ENCODE data around the gene CHMP5. TPM values are rescaled to one million over a fixed set of nuclear protein-coding genes. Genes with fewer than 3 reads are reported as not detected.

The CHMP5 gene
- total and polyA plus RNA-seq, 2 donors (not counting 1 experiment from before 2014, with no cell fraction given) = 108 to 124 TPM

- Histone ChIP-seq H3K27ac (ENCODE audit: insufficient read depth, low read length) (no peak overlapping the region), H3K27me3 (ENCODE audit: control insufficient read depth, insufficient read depth, low read length) (peaks cover 3% of the 10 kb centered on the region), H3K9me3 (ENCODE audit: control insufficient read depth, insufficient read depth, low read depth, low read length) (no peaks in the 10 kb centered on the region), H3K36me3 (ENCODE audit: control insufficient read depth, insufficient read depth, low read length) (no peaks in the 10 kb centered on the region), H3K4me3 (replicated peaks in 1 of 4; ENCODE audit: control extremely low read depth in 1 of 4, insufficient read depth in 1 of 4, low read depth in 3 of 4, low read length in 4 of 4) (no peak overlapping the region), H3K79me2 (ENCODE audit: control insufficient read depth, insufficient read depth, low read length) (no peaks in the 10 kb centered on the region), H3K4me1 (ENCODE audit: control insufficient read depth, extremely low read depth, insufficient read depth, low read length) (no peaks in the 10 kb centered on the region), H3K9ac (ENCODE audit: insufficient read depth, low read length) (no peak overlapping the region), H4K20me1 (ENCODE audit: control insufficient read depth, extremely low read depth, insufficient read depth, low read length) (no peaks in the 10 kb centered on the region), H3K4me2 (ENCODE audit: extremely low read depth, insufficient read depth, low read length) (no peak overlapping the region), H2AFZ (ENCODE audit: low read length) (no peak overlapping the region)
- no peak for DNase-seq (ENCODE audit: low read depth in 2 of 2)
- TF ChIP-seq CTCF (conservative IDR thresholded peaks at IDR 0.05 in 1 of 2, IDR thresholded peaks at IDR 0.05 in 1 of 2; ENCODE audit: low read depth in 1 of 2, low read length in 2 of 2) (no peak), EZH2 (IDR thresholded peaks at IDR 0.05; ENCODE audit: low read length, missing control alignments) (no peak)
Observed at GRCh38 chr9:33227008-33227398, 37.8 kb upstream of the CHMP5 start.

GRCh38 chr9:33227741-33228140 lies 37.1 kb upstream of the CHMP5 start:
- H2AFZ ChIP-seq (ENCODE audit: low read length) = no peak overlapping the region
- H3K4me1 ChIP-seq (ENCODE audit: control insufficient read depth, extremely low read depth, insufficient read depth, low read length) = no peaks in the 10 kb centered on the region
- no peak overlapping the region for H3K4me3 ChIP-seq (replicated peaks in 1 of 4; ENCODE audit: control extremely low read depth in 1 of 4, insufficient read depth in 1 of 4, low read depth in 3 of 4, low read length in 4 of 4)
- TF ChIP-seq EZH2 (IDR thresholded peaks at IDR 0.05; ENCODE audit: low read length, missing control alignments) = no peak
- no peak for TF ChIP-seq CTCF (conservative IDR thresholded peaks at IDR 0.05 in 1 of 2, IDR thresholded peaks at IDR 0.05 in 1 of 2; ENCODE audit: low read depth in 1 of 2, low read length in 2 of 2)
- no peaks in the 10 kb centered on the region for H3K36me3 ChIP-seq (ENCODE audit: control insufficient read depth, insufficient read depth, low read length)
- H3K4me2 ChIP-seq (ENCODE audit: extremely low read depth, insufficient read depth, low read length) = no peak overlapping the region
- DNase-seq (ENCODE audit: low read depth in 2 of 2) = no peak
- no peaks in the 10 kb centered on the region for H3K9me3 ChIP-seq (ENCODE audit: control insufficient read depth, insufficient read depth, low read depth, low read length)
- H4K20me1 ChIP-seq (ENCODE audit: control insufficient read depth, extremely low read depth, insufficient read depth, low read length) = no peaks in the 10 kb centered on the region
- no peaks in the 10 kb centered on the region for H3K79me2 ChIP-seq (ENCODE audit: control insufficient read depth, insufficient read depth, low read length)
- no peak overlapping the region for H3K27ac ChIP-seq (ENCODE audit: insufficient read depth, low read length)
- no peak overlapping the region for H3K9ac ChIP-seq (ENCODE audit: insufficient read depth, low read length)
- peaks cover 3% of the 10 kb centered on the region for H3K27me3 ChIP-seq (ENCODE audit: control insufficient read depth, insufficient read depth, low read length)

GRCh38 chr9:33228606-33229005 lies 36.2 kb upstream of the CHMP5 start:
- no peak for TF ChIP-seq CTCF (conservative IDR thresholded peaks at IDR 0.05 in 1 of 2, IDR thresholded peaks at IDR 0.05 in 1 of 2; ENCODE audit: low read depth in 1 of 2, low read length in 2 of 2)
- no peak for TF ChIP-seq EZH2 (IDR thresholded peaks at IDR 0.05; ENCODE audit: low read length, missing control alignments)
- H3K27ac ChIP-seq (ENCODE audit: insufficient read depth, low read length) = no peak overlapping the region

More at GRCh38 chr9:33228606-33229005, 36.2 kb upstream of the CHMP5 start:
- H3K9me3 ChIP-seq (ENCODE audit: control insufficient read depth, insufficient read depth, low read depth, low read length) = no peaks in the 10 kb centered on the region
- no peak overlapping the region for H3K4me2 ChIP-seq (ENCODE audit: extremely low read depth, insufficient read depth, low read length)
- no peaks in the 10 kb centered on the region for H3K36me3 ChIP-seq (ENCODE audit: control insufficient read depth, insufficient read depth, low read length)
- H2AFZ ChIP-seq (ENCODE audit: low read length) = no peak overlapping the region
- no peaks in the 10 kb centered on the region for H4K20me1 ChIP-seq (ENCODE audit: control insufficient read depth, extremely low read depth, insufficient read depth, low read length)
- H3K79me2 ChIP-seq (ENCODE audit: control insufficient read depth, insufficient read depth, low read length) = no peaks in the 10 kb centered on the region
- no peak overlapping the region for H3K4me3 ChIP-seq (replicated peaks in 1 of 4; ENCODE audit: control extremely low read depth in 1 of 4, insufficient read depth in 1 of 4, low read depth in 3 of 4, low read length in 4 of 4)
- H3K9ac ChIP-seq (ENCODE audit: insufficient read depth, low read length) = no peak overlapping the region
- no peak for DNase-seq (ENCODE audit: low read depth in 2 of 2)
- peaks cover under 1% of the 10 kb centered on the region for H3K4me1 ChIP-seq (ENCODE audit: control insufficient read depth, extremely low read depth, insufficient read depth, low read length)
- H3K27me3 ChIP-seq (ENCODE audit: control insufficient read depth, insufficient read depth, low read length) = peaks cover 3% of the 10 kb centered on the region
